ENCODE data around the gene TNS3.

The TNS3 gene

GRCh38 chr7:47419471-47419870, 162.4 kb downstream of the TNS3 start:
- no peak for DNase-seq (ENCODE audit: extremely low spot score, insufficient read length, low read depth)
- FAIRE-seq = no peak

- FAIRE-seq (no peak), DNase-seq (ENCODE audit: extremely low spot score, insufficient read length, low read depth) (no peak)
These were observed 163.2 kb downstream of the TNS3 start for GRCh38 chr7:47418601-47419309.

GRCh38 chr7:47416492-47417480, 165.1 kb downstream of the TNS3 start:
- no peak for FAIRE-seq
- DNase-seq (ENCODE audit: extremely low spot score, insufficient read length, low read depth) = no peak

GRCh38 chr7:47415318-47416212, 166.3 kb downstream of the TNS3 start:
- FAIRE-seq = no peak
- no peak for DNase-seq (ENCODE audit: extremely low spot score, insufficient read length, low read depth)

- FAIRE-seq (no peak), DNase-seq (ENCODE audit: extremely low spot score, insufficient read length, low read depth) (no peak)
These were observed 167.3 kb downstream of the TNS3 start for GRCh38 chr7:47414342-47415317.

GRCh38 chr7:47413526-47414341, 168.2 kb downstream of the TNS3 start:
- FAIRE-seq (no peak), DNase-seq (ENCODE audit: extremely low spot score, insufficient read length, low read depth) (no peak)

GRCh38 chr7:47411901-47412300, 170.0 kb downstream of the TNS3 start:
- FAIRE-seq (no peak), DNase-seq (ENCODE audit: extremely low spot score, insufficient read length, low read depth) (no peak)

- FAIRE-seq (no peak), DNase-seq (ENCODE audit: extremely low spot score, insufficient read length, low read depth) (no peak)
These were observed 170.5 kb downstream of the TNS3 start for GRCh38 chr7:47411281-47411869.

GRCh38 chr7:47408675-47409074, 173.2 kb downstream of the TNS3 start:
- DNase-seq (ENCODE audit: extremely low spot score, insufficient read length, low read depth) = no peak
- no peak for FAIRE-seq

GRCh38 chr7:47407821-47408674, 173.9 kb downstream of the TNS3 start:
- FAIRE-seq (no peak), DNase-seq (ENCODE audit: extremely low spot score, insufficient read length, low read depth) (no peak)

- FAIRE-seq (no peak), DNase-seq (ENCODE audit: extremely low spot score, insufficient read length, low read depth) (no peak)
These were observed 174.8 kb downstream of the TNS3 start for GRCh38 chr7:47407136-47407535.

- FAIRE-seq = no peak
- DNase-seq (ENCODE audit: extremely low spot score, insufficient read length, low read depth) = no peak
These were observed 175.1 kb downstream of the TNS3 start for GRCh38 chr7:47406801-47407129.

- FAIRE-seq (no peak), DNase-seq (ENCODE audit: extremely low spot score, insufficient read length, low read depth) (no peak)
These were observed 175.8 kb downstream of the TNS3 start for GRCh38 chr7:47405921-47406800.

GRCh38 chr7:47405286-47405904, 176.5 kb downstream of the TNS3 start:
- FAIRE-seq (no peak), DNase-seq (ENCODE audit: extremely low spot score, insufficient read length, low read depth) (no peak)

- no peak for FAIRE-seq
- DNase-seq (ENCODE audit: extremely low spot score, insufficient read length, low read depth) = no peak
These were observed 177.9 kb downstream of the TNS3 start for GRCh38 chr7:47404010-47404409.

All from GM18507 (cell line).